NCI-H446 treated with DMSO at 0.1 percent for 48 hours (cell line): ENCODE results near the gene DYRK4.
"Not testable (repeated sequence)": the region's sequence is repeated elsewhere in the genome, so short reads cannot be mapped to it uniquely, and the experiment has no call there.

Experiments used
- DNase-seq: peaks from one replicate; lab custom pipeline; 2025; lab: John Stamatoyannopoulos, UW

The DYRK4 gene, protein sequence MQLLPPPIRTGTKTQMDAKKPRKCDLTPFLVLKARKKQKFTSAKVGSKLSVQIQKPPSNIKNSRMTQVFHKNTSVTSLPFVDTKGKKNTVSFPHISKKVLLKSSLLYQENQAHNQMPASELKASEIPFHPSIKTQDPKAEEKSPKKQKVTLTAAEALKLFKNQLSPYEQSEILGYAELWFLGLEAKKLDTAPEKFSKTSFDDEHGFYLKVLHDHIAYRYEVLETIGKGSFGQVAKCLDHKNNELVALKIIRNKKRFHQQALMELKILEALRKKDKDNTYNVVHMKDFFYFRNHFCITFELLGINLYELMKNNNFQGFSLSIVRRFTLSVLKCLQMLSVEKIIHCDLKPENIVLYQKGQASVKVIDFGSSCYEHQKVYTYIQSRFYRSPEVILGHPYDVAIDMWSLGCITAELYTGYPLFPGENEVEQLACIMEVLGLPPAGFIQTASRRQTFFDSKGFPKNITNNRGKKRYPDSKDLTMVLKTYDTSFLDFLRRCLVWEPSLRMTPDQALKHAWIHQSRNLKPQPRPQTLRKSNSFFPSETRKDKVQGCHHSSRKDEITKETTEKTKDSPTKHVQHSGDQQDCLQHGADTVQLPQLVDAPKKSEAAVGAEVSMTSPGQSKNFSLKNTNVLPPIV

DNA sequence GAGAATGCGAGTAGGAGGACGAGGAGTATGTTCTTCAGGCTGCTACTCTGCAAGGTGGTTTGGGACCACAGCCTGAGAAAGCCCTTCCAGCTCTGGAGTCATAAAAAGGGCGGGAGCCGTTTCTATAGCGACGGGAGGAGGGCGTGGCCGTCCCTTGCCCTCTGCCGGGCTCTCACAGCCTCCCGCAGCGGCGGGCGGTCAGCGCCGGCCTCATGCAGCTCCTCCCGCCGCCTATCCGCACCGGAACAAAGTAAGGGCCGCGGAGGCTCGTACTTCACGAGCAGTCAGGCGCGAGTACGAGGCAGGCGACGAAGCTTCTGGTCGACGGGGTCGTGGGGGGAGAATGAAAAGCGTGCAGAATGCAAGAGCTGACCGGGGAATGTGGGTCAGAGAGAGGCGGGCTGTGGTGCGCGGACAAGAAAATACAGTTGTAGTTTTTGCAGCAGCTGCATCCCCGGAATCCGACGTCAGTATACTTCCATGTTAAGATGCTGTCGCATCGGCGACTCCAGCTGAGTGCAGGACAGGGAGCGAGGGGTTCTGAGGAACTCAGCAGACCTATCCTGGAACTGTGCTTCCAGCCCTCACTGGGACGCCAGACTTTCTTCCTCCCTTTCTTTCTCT, at the start of gene DYRK4:
TSS of gene DYRK4 (plus strand) at position 175 of the 624 bp plus-strand sequence. CDS start at position 213, 38 bp downstream.
- DNase-seq = no peak

DNA sequence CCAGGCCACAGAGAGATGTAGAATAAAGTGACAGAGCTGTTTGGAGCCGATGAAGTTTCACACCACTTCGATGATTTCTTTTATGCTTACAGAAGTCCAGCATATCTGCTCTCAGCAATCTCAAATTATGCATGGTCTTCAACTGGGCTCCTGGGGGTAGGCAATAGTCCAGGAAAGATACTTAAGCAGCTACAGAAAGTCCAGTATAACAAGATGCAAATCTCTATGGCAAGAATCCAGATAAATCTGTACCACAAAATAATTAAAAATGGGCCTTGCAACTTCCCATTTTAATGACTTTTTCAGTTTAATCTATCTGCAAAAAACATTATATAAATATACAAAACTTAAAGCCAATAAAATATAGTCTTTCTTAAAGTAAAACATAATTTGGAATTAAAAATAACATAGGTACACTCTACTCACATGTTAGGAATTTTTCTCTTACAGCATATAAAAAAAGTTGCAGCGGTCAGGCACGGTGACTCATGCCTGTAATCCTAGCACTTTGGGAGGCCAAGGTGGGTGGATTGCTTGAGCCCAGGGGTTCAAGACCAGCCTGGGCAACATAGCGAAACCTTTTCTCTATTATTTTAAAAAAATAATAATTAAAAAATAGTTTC, 43.8 kb upstream of the DYRK4 start:
- no peak for DNase-seq

DNA sequence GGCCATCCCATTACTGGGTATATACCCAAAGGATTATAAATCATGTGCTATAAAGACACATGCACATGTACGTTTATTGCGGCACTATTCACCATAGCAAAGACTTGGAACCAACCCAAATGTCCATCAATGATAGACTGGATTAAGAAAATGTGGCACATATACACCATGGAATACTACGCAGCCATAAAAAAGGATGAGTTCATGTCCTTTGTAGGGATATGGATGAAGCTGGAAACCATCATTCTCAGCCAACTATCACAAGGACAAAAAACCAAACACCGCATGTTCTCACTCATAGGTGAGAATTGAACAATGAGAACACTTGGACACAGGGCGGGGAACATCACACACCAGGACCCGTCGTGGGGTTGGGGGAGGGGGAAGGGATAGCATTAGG, 38.6 kb upstream of the DYRK4 start:
- not testable (repeated sequence) for DNase-seq

DNA sequence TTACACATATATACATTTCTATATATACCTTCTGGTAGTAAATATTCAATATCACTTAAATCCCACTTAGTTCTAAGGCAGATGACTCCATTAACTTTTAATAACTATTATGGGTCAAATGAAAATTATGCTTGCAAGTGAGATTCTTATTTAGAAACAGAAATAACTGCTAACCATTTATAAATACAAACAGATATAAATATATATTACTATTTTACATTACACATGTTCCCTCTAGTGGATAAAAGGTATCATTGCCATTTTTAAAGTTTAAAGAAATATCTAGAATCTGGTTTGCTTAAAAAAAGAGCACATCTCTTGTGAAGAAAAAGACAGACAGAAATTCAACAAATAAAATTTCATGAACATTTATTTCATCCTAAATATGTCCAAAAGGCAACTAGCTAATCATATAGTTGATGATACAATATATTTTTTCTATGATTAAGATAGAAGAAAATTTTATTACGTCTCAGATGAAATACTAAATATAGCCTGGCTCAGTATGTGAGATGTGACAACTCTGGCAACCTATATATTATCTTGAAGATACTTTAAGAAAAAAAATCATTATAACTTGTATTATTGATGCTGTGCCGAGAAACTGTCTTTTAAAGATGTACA, 35.0 kb upstream of the DYRK4 start:
- DNase-seq = peak; percentile 7

DNA sequence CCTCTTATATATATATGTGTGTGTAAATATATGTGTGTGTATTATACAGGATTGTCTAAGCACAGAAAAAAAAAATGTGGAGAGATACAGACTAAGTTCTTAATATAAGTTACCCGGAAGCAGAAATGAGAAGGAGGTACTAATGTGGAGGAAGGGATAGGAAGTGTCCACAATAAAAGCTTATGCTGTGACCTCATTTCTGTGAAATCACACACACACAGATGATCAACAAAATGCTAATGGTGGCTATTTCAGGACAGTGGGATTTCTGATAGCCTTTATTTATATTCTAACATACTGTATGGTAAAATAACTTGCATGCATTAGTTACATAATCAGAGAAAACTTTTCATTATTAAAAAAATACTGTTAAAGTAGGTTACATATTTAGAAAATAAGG, 31.8 kb upstream of the DYRK4 start:
- DNase-seq = no peak

DNA sequence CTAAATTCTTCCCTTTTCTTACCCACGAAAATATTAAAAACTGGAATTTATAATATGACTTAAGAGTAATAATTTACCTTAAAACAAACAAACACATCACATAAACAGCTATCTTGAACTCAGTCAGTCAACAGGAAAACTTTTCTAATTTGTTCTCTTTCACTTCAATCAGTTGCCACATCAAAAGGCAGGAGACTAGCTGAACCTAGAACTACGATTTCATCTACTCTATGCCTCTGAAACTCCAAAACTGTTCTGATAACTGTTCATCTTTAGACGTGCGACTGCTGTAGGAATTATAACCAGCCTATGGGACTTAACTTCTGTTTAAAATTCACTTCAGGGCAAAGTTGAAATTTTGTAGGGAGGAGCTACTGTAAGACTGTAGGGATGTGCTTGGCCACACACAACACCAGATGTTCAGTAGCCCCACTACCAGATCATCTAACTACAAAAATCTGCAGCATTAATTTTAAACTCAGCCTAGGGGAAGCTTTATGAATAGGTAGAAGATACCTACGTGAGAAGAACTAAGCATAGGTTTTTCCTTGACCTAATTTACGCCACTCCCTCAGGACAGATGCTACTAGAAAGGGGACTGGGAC, 30.9 kb upstream of the DYRK4 start:
- no peak for DNase-seq

DNA sequence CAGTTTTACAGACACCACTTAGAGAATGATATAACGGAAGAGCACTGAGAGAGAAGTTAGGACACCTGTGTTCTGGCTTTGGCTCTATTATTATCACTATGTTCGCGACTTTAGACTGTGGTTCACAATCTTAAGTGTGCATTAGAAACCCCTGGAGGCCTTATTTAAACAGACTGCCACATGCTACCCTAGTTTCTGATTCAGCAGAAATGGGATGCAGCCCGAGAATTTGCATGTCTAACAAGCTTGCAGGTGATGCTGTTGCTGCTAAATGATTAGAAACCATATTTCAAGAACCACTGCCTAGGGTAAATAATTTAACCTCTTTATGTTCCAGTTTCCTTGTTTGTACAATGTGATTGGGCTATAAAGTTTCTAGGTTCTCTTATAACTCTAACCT, 26.9 kb upstream of the DYRK4 start:
- DNase-seq = no peak

DNA sequence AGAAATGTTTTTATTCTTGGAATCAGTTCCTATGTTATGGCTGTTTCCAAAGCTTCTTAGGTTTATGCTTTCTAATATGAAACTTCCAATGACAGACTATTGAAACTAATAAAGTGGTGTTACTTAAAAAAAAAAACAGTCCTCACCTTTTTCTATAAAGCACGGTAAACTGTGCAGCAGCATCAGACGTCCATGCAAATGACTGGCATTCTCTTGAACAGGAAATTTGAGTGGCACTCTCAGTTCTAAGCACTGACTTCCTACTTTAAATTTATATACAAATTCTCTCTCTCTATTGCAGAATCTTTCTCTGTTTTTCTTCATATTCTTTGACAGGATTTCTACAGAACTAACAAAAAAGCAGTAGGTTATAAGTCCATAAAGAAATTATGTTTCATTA, 26.1 kb upstream of the DYRK4 start:
- no peak for DNase-seq

DNA sequence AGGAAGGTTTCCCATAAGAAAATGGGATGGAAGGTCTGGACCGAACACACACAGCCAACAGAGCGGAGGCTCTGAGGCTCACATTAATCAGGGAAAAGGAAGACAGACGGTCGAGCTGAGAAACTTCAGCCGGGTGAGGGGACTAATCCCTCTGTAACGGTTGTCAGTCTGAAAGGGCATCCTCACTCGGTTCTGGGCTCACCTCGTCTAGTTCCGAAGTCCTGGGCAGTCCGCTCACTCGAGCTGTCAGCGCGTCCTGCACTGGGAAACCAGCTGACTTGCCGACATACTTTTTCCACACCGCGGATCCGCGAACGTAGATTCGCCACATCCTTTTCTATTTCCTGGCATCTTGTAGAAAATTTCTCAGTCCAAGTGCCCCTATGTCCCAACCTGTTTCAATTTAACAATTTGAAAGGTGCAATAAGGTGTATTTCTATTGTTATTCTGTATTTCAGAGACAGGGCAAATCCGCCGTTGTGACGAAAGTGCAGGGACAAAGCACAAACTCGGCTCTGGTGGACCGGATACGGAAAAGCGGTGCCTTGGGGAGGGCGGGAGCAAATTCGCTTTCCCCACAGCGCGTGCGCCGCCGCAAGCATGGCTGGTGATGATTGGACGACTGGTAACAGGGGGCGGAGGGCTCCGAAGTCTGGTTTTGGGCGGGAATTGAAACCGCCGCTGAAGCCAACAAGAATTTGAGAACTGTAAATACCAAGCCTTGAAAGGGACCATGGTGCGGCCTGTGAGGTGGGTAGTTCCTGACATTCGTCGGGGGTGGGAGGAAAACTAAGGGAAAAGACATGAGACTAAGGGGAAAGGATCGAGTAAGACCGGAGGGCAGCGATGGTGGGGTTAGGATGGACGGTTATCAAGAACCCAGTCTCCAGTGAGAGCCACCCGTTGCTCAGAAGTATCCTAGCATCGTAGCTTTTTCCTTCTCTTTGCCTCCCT, 23.5 kb upstream of the DYRK4 start, which contains the start of gene RAD51AP1:
TSS of gene RAD51AP1 (plus strand) at position 684 of the 954 bp plus-strand sequence. CDS start at position 734, 50 bp downstream.
- DNase-seq = peak; percentile 96

DNA sequence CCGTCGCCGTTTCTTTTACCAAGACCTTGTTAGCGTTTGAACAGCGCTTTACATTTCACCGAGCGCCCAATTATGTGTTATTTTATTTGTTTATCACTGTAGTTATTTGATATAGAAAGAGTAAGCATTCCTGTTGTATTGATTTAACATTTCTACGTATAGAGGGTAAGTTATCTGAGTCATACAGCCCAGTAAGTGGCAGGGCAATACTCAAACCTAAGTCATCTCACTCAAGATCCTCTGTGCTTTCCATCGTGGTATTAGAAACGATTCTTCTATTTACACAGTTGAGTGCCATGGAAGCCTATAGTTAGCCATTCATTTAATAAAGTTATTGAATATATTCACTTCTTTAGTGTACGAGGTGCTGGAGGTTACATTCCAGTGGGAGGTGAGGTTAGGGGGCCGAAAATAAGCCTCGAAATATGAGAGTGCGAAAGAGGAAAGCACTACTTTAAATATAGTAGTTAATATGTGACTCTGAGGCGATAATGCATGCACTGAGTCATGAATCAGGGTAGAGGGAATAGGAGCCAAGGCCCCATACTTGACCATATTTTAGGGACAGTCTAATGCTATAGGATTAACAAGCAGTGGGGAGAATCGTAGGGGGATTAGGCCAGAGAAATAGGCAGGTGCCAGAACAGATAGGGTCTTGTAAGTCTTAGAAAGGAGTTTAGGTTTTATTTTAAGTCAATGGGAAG, 22.7 kb upstream of the DYRK4 start:
- no peak for DNase-seq

DNA sequence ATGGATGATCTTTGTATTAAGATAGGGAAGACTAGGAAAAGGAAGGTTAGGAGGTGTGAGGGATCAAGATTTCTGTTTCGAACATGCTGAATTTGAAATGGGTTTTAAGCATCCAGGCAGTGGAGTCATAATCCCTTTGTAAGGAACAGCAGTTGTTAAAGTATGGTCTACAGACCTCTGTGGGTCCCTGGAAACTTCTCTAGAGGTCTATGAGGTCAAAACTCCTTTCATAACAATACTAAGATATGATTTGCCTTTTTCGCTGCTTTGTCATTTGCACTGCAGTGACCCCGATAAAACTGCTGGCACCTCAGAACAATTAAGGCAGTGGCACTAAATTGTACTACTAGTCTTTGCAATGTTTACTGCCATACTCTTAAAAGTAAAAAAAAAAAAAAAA, 21.8 kb upstream of the DYRK4 start:
- DNase-seq = no peak

DNA sequence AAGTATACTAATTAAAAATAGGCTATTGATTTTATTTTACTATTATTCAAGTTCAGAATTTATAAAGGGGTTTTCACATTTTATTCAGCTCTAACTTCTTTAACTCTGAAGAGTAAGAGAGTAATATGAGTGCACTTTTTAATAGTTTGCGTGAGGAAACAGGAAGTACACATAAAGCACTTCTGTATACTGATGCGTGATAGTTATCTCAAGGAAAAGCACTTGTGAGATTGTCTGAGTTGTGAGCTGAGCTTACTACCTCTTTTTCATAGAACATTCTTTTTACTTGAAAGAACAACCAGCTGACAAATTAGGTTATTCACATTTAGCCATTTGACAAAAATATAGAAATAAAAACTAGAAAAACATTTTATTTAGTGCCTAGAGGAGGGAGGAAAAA, 21.4 kb upstream of the DYRK4 start:
- DNase-seq = no peak

DNA sequence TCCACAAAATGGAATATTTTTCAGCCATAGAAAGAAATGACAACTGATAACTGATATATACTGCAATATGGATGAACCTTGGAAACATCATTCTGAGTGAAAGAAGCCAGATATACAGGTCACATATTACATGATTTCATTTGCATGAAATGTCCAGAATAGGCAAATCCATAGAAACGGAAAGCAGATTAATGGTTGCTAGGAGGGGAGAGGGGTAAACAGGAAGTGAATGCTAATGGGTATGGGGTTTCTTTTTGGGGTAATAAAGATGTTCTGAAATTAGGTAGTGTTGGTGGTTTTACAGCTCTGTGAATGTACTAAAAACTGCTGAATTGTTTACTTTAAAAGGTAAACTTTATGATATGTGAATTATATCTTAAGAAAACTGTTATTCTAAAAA, 16.8 kb upstream of the DYRK4 start:
- no peak for DNase-seq

DNA sequence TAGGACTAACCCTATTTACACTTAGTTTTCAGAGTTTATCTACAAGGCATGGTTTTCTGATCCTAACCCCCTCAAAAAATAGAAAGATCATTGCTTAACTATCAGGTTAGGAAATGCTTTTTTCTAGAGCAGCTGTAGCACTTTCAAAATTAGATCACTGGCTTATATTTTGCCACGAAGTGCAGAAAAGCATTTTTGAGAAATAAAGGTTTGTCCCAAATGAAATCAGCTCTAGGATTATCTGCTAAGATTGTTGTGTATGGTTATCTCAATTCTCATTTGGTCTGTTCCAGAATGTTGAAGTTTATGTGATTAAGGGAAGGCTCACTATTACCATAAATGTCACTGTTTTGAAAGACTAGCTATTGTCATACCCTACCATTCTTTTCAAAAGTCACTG, 9.8 kb upstream of the DYRK4 start:
- no peak for DNase-seq

DNA sequence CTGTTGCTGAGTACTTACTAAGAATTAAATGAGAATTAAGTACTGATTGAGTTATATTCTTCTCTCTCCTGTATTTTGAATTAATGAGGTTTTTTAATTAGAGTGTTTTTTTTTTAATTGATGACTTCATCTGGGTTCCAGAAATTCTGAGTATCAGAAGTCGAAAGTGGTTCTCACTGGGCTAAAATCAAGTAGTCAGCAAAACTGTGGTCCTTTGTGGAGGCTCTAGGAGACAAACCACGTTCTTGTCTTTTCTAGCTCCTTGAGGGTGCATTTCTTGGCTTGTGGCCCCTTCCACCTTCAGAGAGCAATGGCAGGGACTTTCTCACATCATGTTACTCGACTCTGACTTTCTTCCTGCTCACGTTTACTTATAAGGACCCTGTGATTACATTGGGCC, 8.1 kb upstream of the DYRK4 start:
- no peak for DNase-seq

DNA sequence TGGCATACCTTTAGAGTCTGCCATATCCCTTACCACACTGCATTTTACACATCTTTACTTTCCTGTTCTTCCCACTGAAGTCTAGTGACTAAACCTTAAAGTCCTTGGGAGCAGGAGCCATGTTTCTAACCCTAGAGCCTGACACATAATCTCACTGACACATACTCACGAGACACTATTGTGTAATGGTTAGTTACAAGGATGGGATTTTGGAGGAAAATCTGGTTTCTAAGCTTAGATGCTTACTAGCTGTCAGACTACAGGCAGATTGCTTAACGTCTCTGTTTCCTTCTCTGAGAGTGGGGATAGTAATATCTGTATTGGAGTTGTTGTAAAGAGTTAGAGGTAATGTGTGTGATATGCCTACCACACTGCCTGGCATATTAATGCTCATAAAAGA, 6.2 kb upstream of the DYRK4 start:
- no peak for DNase-seq

DNA sequence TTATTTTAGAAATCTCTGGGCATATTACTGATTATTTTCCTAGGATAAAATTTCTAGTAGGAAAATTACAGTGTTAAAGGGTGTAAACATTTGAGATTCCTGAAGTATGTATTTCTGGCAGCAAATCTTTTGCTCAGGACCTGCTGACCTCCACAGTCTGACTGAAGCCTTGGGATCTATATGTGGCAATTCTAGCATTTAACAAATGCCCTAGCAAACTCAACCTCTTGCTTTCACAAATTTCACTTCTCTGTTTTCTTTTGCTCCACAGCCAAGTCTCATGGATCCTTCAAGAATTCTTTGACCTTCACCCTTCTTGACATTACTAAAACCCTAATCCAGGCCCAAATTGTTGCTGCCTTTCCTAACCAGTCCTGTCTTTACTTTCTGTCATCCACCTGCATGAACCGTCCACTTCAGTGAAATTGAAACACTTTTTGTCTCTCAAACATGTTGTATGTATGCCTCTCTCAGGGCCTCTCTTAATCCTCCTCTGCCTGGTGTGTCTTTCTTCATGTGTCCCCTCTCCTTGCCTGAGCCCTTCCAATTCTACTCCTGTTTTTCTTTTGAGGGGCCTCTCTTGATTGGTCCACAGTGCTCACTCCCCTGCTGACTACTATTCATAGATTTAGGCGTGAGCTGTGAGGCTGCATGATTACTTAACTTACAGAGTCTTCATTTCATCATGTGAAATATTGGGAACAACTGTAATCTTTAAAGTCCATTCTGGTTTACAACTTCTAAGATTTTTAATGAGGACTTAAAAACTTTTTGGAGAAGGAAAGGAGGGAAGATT, 5.1 kb upstream of the DYRK4 start:
- no peak for DNase-seq

DNA sequence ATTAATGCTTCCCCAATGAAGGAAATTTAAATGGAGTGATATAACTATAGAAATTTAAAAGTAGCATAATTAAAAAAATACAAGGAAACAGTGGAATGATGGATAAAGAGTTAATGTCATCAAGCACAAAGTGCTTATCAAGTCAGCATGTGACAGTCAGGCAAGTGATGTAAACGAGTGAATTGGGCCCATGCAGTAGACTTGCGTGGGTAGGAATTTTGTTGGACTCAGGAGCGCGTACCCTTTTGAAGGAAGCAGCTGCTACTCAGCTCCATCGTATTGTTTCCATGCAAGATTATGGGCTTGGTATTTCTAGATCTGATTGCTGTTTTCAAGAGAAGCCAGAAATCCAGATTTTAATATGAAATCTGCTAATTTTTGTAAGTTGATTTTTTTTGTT, 4.4 kb upstream of the DYRK4 start:
- no peak for DNase-seq

DNA sequence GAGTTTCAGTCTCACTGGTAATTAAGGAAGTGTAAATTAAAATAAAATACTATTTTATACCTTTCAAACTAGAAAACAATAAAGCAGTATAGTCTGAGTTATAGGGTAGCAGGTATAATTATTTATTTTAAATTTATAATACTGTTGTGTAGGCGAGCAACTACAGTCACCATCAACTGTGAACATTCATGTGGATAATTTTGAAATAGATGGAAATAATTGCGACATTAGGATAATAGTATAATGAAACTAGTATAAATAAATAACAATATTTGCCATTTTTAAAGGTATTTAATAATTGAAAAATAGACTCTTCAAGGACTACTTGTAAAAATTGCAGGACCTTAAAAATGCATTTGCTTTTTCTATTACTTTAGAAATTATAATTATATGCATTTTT, 3.8 kb upstream of the DYRK4 start:
- no peak for DNase-seq
